Measurements from ENCODE around the gene SHB. TPM values are rescaled to one million over a fixed set of nuclear protein-coding genes. Genes with fewer than 3 reads are reported as not detected.

The SHB gene
- total RNA-seq, 1 donor from 2014 or later: 0.44 TPM

- no peak for TF ChIP-seq CTCF (IDR thresholded peaks at IDR 0.05)
- H3K27me3 Mint-ChIP-seq: peaks cover 8% of the 10 kb centered on the region
Measured at GRCh38 chr9:38094165-38094564, 25.1 kb upstream of the SHB start.

GRCh38 chr9:38092656-38093055 lies 23.6 kb upstream of the SHB start:
- no peak for TF ChIP-seq CTCF (IDR thresholded peaks at IDR 0.05)
- Mint-ChIP-seq H3K9me3 (no peaks in the 10 kb centered on the region), H3K36me3 (ENCODE audit: low read depth) (no peaks in the 10 kb centered on the region), H3K27me3 (peaks cover 6% of the 10 kb centered on the region), H3K4me1 (no peaks in the 10 kb centered on the region), H3K4me3 (no peak overlapping the region), H3K27ac (no peak overlapping the region)
- CTCF ChIA-PET: no interaction called here
- POLR2A ChIA-PET: no interaction called here
- ATAC-seq (ENCODE audit: low read depth) (no peak), DNase-seq (no peak)
- intact Hi-C loops (cut with micrococcal nuclease): no loop called here

More at GRCh38 chr9:38094165-38094564, 25.1 kb upstream of the SHB start:
- Mint-ChIP-seq H3K9me3 (no peaks in the 10 kb centered on the region), H3K36me3 (ENCODE audit: low read depth) (no peaks in the 10 kb centered on the region), H3K27ac (no peak overlapping the region), H3K4me3 (no peak overlapping the region), H3K4me1 (no peaks in the 10 kb centered on the region)
- intact Hi-C loops (cut with micrococcal nuclease): no loop called here
- ATAC-seq (ENCODE audit: low read depth) (no peak), DNase-seq (no peak)
- ChIA-PET POLR2A (no interaction called here), CTCF (no interaction called here)

- no peaks in the 10 kb centered on the region for H3K36me3 Mint-ChIP-seq (ENCODE audit: low read depth)
- peaks cover 6% of the 10 kb centered on the region for H3K27me3 Mint-ChIP-seq
- no peak overlapping the region for H3K4me3 Mint-ChIP-seq
- H3K9me3 Mint-ChIP-seq: no peaks in the 10 kb centered on the region
- no peak for DNase-seq
- CTCF ChIA-PET: interaction anchor here (1.1 kb wide), 1 partner anchor 21 kb away, joined by 3 read pairs; no protein-coding TSS in a partner anchor
- TF ChIP-seq CTCF (IDR thresholded peaks at IDR 0.05): no peak
- intact Hi-C loops (cut with micrococcal nuclease): no loop called here
- no peak for ATAC-seq (ENCODE audit: low read depth)
- POLR2A ChIA-PET: no interaction called here
- H3K27ac Mint-ChIP-seq: no peak overlapping the region
- H3K4me1 Mint-ChIP-seq: no peaks in the 10 kb centered on the region
Measured at GRCh38 chr9:38092200-38092524, 23.1 kb upstream of the SHB start.

- intact Hi-C loops (cut with micrococcal nuclease): no loop called here
- DNase-seq (no peak), ATAC-seq (ENCODE audit: low read depth) (no peak)
- ChIA-PET CTCF (interaction anchor here (1.1 kb wide), 1 partner anchor 20 kb away, joined by 3 read pairs; no protein-coding TSS in a partner anchor), POLR2A (no interaction called here)
- Mint-ChIP-seq H3K27ac (no peak overlapping the region), H3K9me3 (no peaks in the 10 kb centered on the region), H3K36me3 (ENCODE audit: low read depth) (no peaks in the 10 kb centered on the region), H3K4me3 (no peak overlapping the region), H3K4me1 (no peaks in the 10 kb centered on the region), H3K27me3 (peaks cover 7% of the 10 kb centered on the region)
- TF ChIP-seq CTCF (IDR thresholded peaks at IDR 0.05): no peak
Measured at GRCh38 chr9:38091310-38092199, 22.5 kb upstream of the SHB start.

- intact Hi-C loops (cut with micrococcal nuclease): no loop called here
- Mint-ChIP-seq H3K4me3 (no peak overlapping the region), H3K27ac (no peak overlapping the region), H3K9me3 (no peaks in the 10 kb centered on the region), H3K4me1 (no peaks in the 10 kb centered on the region), H3K36me3 (ENCODE audit: low read depth) (no peaks in the 10 kb centered on the region), H3K27me3 (peaks cover 9% of the 10 kb centered on the region)
- ATAC-seq (ENCODE audit: low read depth): no peak
- CTCF ChIA-PET: no interaction called here
- no peak for TF ChIP-seq CTCF (IDR thresholded peaks at IDR 0.05)
- no peak for DNase-seq
- POLR2A ChIA-PET: no interaction called here
Measured at GRCh38 chr9:38090170-38090569, 21.1 kb upstream of the SHB start.
